ENCODE measurements around the gene GPR108.
A peak's percentile ranks its signal among the peaks of the same experiment; 100 is the strongest.
"Not testable (repeated sequence)": the region's sequence is repeated elsewhere in the genome, so short reads cannot be mapped to it uniquely, and the experiment has no call there.

The GPR108 gene

DNA sequence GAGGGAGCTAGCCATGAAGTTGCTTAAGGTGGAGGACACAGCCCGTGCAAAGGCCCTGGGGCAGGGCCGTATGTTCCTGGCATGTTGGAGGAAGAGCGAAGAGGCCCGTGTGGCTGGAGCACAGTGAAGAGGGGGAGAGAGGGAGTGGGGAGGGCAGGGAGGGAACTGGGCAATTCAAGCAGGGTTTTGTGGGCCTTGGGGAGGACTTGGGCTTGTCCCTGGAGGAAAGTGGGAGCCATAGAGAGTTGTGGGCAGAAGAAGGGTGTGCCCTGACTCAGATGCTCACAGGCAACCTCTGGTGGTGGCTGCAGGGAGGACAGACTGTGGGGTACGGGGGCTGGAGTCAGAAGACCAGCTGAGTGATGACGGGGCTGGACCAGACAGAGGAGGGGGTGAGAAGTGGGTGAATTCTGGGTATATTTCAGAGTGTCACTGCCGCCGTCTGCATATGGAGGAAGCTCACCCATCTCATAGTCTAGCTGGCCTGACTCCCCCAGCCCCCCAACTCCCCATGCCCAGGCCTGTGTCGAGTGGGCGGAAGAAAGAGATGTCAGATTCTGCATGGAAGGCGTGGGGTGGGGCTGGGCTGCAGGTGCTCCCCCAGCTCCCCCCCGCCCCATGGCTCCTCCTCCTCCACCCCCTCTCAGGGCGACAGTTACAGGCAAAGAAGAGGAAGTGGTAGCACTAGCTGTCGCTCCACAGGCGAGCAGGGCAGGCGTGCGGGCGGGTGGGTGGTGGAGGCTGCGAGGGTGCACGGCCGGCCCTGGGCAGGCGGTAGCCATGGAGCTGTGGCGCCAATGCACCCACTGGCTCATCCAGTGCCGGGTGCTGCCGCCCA lies 34.9 kb upstream of the GPR108 start, which contains the start of gene VAV1:
TSS of gene VAV1 (plus strand) at position 681 of the 838 bp plus-strand sequence. CDS start at position 781, 100 bp downstream.
- H3K4me1 ChIP-seq (ENCODE audit: control insufficient read depth, insufficient read depth, low read length, poor library complexity, severe bottlenecking): peaks cover 20% of the 10 kb centered on the region
- peaks cover 17% of the 10 kb centered on the region for H3K36me3 ChIP-seq (ENCODE audit: control insufficient read depth, insufficient read depth, low read length)
- H3K27me3 ChIP-seq (replicated peaks; ENCODE audit: control insufficient read depth, insufficient read depth, low read length, poor library complexity, severe bottlenecking): no peaks in the 10 kb centered on the region
- DNase-seq: peak; percentile 74 to 76 (median 75)
- peak within 1 kb of the TSS; percentile 90 for H3K4me3 ChIP-seq (ENCODE audit: insufficient read depth, low read depth, low read length, poor library complexity, severe bottlenecking)
- peak within 1 kb of the TSS; percentile 85 for H3K27ac ChIP-seq (ENCODE audit: insufficient read depth, low read length, poor library complexity, severe bottlenecking)
- no peaks in the 10 kb centered on the region for H3K9me3 ChIP-seq (ENCODE audit: control insufficient read depth, low read length)

DNA sequence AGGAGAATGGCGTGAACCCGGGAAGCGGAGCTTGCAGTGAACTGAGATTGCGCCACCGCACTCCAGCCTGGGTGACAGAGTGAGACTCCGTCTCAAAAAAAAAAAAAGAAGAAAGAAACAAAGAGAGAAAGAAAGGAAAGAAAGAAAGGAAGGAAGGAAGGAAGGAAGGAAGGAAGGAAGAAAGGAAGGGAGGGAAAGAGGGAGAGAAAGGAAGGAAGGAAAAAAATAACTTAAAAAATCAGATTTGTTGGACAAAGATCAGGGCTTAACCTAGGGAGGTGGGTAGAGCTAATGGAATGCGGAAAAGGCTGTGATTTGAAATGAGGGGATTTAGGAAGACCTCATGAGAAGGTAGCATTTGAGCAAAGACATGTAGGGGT lies 34.3 kb upstream of the GPR108 start:
- DNase-seq; H3K4me3 ChIP-seq (ENCODE audit: insufficient read depth, low read depth, low read length, poor library complexity, severe bottlenecking); H3K27me3 ChIP-seq (replicated peaks; ENCODE audit: control insufficient read depth, insufficient read depth, low read length, poor library complexity, severe bottlenecking); H3K9me3 ChIP-seq (ENCODE audit: control insufficient read depth, low read length): not testable (repeated sequence)
- Histone ChIP-seq H3K4me1 (ENCODE audit: control insufficient read depth, insufficient read depth, low read length, poor library complexity, severe bottlenecking) (peaks cover 26% of the 10 kb centered on the region), H3K27ac (ENCODE audit: insufficient read depth, low read length, poor library complexity, severe bottlenecking) (peak overlapping the region; percentile 85), H3K36me3 (ENCODE audit: control insufficient read depth, insufficient read depth, low read length) (peaks cover 12% of the 10 kb centered on the region)

DNA sequence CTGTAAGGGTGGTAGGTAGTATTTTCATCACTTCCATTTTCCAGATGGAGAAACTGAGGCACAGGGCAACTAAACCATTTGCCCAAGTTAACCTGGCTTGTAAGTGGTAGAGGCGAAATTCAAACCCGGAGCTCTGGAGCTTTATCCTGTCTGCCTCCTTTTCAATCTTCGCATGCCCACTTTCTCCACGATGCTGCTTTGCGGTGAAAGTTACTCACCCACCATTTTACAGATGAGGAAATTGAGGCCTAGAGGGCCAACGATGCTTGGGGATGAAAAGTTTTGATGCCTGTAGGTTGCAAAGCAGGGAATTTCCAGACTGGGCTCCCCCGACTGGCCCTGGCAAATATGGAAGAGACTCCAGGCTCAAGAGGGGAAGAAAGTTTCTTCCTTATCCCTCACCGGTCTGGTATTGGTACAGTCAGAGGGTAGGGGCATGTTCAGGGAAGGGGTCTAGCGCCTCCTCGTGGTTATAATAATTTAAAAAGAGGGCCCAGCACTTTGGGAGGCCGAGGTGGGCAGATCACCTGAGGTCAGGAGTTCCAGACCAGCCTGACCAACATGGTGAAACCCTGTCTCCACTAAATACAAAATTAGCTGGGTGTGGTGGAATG lies 31.7 kb upstream of the GPR108 start:
- Histone ChIP-seq H3K4me1 (ENCODE audit: control insufficient read depth, insufficient read depth, low read length, poor library complexity, severe bottlenecking) (peaks cover 37% of the 10 kb centered on the region), H3K27me3 (replicated peaks; ENCODE audit: control insufficient read depth, insufficient read depth, low read length, poor library complexity, severe bottlenecking) (no peaks in the 10 kb centered on the region), H3K27ac (ENCODE audit: insufficient read depth, low read length, poor library complexity, severe bottlenecking) (peak overlapping the region; percentile 93), H3K9me3 (ENCODE audit: control insufficient read depth, low read length) (no peaks in the 10 kb centered on the region), H3K4me3 (ENCODE audit: insufficient read depth, low read depth, low read length, poor library complexity, severe bottlenecking) (no peak overlapping the region), H3K36me3 (ENCODE audit: control insufficient read depth, insufficient read depth, low read length) (no peaks in the 10 kb centered on the region)
- no peak for DNase-seq

DNA sequence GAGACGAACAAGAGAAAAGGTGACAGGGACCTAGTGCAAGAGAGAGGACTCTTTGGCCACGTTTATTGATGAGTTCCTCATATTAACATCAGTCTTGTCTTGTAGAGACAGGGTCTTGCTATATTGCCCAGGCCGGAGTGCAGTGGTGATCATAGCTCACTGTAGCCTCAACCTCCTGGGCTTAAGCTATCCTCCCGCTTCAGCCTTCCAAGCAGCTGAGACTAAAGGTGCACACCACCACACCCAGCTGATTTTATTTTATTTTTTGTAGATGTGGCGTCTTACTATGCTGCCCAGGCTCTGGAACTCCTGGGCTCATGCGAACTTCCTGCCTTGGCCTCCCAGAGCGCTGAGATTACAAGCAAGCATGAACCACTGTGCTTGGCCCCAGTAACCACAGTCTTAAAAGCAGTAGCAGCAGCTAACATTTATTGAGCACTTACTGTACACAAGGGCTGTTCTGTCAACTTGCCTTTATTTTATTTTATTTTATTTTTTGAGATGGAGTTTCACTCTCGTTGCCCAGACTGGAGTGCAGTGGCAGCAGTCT lies 30.9 kb upstream of the GPR108 start:
- peaks cover 36% of the 10 kb centered on the region for H3K4me1 ChIP-seq (ENCODE audit: control insufficient read depth, insufficient read depth, low read length, poor library complexity, severe bottlenecking)
- peak in 1 of 3 donors; percentile 23 for DNase-seq
- no peak overlapping the region for H3K4me3 ChIP-seq (ENCODE audit: insufficient read depth, low read depth, low read length, poor library complexity, severe bottlenecking)

DNA sequence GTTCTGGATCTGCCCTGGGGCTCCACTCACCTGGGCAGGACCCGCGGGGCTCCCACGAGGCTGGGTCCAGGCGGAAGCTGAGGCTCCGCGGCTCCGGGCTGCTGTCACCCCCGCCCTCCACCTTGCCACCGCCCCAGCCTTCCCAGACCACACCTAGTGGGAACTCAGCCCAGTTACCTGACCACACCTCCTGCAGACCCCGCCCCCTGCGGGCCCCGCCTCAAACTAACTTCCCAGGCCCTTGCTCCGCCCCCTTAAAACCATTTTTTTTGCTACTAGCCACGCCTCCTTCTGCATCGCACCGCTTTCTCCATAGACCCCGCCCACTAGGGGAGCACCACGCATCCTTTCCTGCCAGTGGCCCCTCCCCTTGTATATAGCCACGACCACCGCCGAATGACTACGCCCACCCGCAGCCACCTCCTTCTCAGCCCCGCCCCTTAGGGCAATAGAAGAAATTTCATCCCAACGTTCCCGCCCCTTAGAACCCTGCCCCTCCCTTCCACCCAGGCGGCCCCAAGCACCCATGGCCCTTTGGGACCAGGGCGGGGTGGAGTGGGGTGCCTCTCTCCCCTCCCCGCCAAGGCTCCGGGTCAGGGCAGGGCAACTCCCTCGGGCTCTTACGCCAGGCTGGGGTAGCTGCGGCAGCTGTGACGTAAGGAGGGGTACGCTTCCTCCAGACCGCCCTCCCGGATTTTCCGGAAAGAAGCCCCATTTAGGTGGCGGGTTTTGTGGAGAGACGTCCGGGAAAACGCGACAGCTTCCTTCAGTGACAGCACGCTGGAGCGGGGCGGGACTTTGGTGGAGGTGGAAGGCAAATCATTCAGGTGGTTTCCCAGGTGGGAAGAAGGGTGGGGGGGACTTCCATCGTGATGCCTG lies 30.2 kb upstream of the GPR108 start, which contains the start of gene SH2D3A:
TSS of gene SH2D3A (minus strand) at position 79 of the 879 bp plus-strand sequence. CDS start 3,687 bp downstream, outside the sequence.
- peaks cover 34% of the 10 kb centered on the region for H3K4me1 ChIP-seq (ENCODE audit: control insufficient read depth, insufficient read depth, low read length, poor library complexity, severe bottlenecking)
- H3K27ac ChIP-seq (ENCODE audit: insufficient read depth, low read length, poor library complexity, severe bottlenecking): peak within 1 kb of the TSS; percentile 93
- DNase-seq: peak; percentile 94 to 96 (median 94)
- no peaks in the 10 kb centered on the region for H3K9me3 ChIP-seq (ENCODE audit: control insufficient read depth, low read length)
- peak within 1 kb of the TSS; percentile 67 for H3K4me3 ChIP-seq (ENCODE audit: insufficient read depth, low read depth, low read length, poor library complexity, severe bottlenecking)
- peaks cover 10% of the 10 kb centered on the region for H3K36me3 ChIP-seq (ENCODE audit: control insufficient read depth, insufficient read depth, low read length)
- no peaks in the 10 kb centered on the region for H3K27me3 ChIP-seq (replicated peaks; ENCODE audit: control insufficient read depth, insufficient read depth, low read length, poor library complexity, severe bottlenecking)

More for the DNA sequence above, 30.9 kb upstream of the GPR108 start:
- H3K27ac ChIP-seq (ENCODE audit: insufficient read depth, low read length, poor library complexity, severe bottlenecking): peak overlapping the region; percentile 93
- H3K9me3 ChIP-seq (ENCODE audit: control insufficient read depth, low read length): no peaks in the 10 kb centered on the region
- H3K27me3 ChIP-seq (replicated peaks; ENCODE audit: control insufficient read depth, insufficient read depth, low read length, poor library complexity, severe bottlenecking): no peaks in the 10 kb centered on the region
- H3K36me3 ChIP-seq (ENCODE audit: control insufficient read depth, insufficient read depth, low read length): peaks cover 3% of the 10 kb centered on the region

DNA sequence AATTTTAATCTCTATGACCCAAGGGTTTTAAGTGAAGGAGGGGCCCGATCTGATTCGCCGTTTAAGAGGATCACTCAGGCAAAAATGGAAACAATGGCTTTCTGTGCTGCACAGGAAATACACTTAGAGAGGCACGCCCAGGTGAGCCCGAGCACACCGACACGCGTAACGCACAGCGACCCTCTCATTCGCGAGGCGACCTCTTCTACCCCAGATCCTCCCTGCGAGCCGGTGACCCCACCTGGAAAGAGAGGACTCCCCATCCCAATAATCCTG lies 29.6 kb upstream of the GPR108 start:
- Histone ChIP-seq H3K36me3 (ENCODE audit: control insufficient read depth, insufficient read depth, low read length) (peaks cover 12% of the 10 kb centered on the region), H3K4me1 (ENCODE audit: control insufficient read depth, insufficient read depth, low read length, poor library complexity, severe bottlenecking) (peaks cover 34% of the 10 kb centered on the region), H3K4me3 (ENCODE audit: insufficient read depth, low read depth, low read length, poor library complexity, severe bottlenecking) (peak overlapping the region; percentile 67), H3K9me3 (ENCODE audit: control insufficient read depth, low read length) (no peaks in the 10 kb centered on the region), H3K27me3 (replicated peaks; ENCODE audit: control insufficient read depth, insufficient read depth, low read length, poor library complexity, severe bottlenecking) (no peaks in the 10 kb centered on the region), H3K27ac (ENCODE audit: insufficient read depth, low read length, poor library complexity, severe bottlenecking) (peak overlapping the region; percentile 93)
- no peak for DNase-seq

DNA sequence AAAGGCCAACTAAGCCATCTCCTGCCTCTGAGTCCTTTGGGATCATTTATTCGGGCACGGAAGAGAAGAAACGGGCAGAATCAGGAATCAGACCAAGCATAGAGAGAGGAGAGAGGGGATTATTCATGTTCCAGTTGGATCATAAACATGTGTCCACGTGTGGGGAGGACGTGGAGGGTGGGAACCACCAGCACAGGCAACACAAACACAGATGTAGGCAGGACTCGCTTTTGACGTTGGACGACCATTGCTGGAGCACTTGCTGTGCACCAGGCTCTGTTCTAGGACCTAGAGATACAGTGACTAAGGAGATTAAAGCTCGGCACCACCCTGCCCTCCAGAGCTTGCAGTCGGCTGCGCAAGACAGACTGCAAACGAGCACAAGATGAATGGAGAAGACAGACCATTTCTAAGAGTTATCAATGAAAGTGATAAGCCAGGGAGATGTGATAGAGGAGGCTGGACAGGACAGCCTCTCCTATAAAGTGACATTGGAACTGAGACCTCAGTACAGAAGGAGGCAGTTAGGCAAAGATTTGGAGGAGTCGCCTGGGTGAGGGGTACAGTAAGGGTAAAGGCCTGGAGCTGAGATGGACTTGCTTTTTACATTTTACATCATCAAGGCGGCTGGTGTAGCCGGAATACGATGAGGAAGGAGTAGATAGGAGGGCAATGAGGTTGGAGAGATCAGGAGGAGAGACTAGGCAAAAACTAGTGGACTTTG lies 29.1 kb upstream of the GPR108 start:
- H3K27ac ChIP-seq (ENCODE audit: insufficient read depth, low read length, poor library complexity, severe bottlenecking): peak overlapping the region; percentile 93

DNA sequence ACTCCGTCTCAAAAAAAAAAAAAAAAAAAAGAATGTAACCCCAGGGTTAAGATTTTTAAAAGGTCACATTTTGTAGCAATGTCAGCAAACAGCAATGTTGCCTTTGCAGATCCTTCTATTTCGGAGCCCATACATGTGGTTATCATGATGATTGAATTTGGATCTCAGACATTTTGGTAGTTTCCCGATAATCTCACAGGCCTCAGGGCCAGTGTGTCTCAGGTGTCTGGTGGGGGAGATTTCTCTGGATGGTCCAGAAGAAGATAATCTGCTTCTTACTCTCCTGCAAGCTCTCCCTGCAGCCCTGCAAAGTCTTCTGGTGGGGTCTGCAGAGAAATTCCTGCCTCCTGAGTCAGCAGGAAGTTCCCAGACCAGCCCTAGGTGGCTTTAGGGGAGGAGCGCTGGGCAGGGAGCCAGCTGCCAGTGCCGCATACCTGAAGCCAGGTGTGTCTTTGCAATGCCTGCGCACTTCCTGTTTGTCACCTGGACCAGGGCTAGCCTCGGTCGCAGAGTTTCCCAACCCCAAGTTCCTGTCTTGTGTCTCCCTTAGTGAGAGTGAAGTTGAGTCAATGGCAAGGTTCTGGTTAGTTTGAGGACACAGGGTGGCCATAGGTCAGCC lies 28.5 kb upstream of the GPR108 start:
- peak in 1 of 3 donors; percentile 15 for DNase-seq
- Histone ChIP-seq H3K27ac (ENCODE audit: insufficient read depth, low read length, poor library complexity, severe bottlenecking) (peak overlapping the region; percentile 93), H3K4me3 (ENCODE audit: insufficient read depth, low read depth, low read length, poor library complexity, severe bottlenecking) (peak overlapping the region; percentile 67)

More for the DNA sequence above, 29.1 kb upstream of the GPR108 start:
- Histone ChIP-seq H3K27me3 (replicated peaks; ENCODE audit: control insufficient read depth, insufficient read depth, low read length, poor library complexity, severe bottlenecking) (no peaks in the 10 kb centered on the region), H3K4me3 (ENCODE audit: insufficient read depth, low read depth, low read length, poor library complexity, severe bottlenecking) (peak overlapping the region; percentile 67), H3K36me3 (ENCODE audit: control insufficient read depth, insufficient read depth, low read length) (peaks cover 13% of the 10 kb centered on the region), H3K4me1 (ENCODE audit: control insufficient read depth, insufficient read depth, low read length, poor library complexity, severe bottlenecking) (peaks cover 34% of the 10 kb centered on the region), H3K9me3 (ENCODE audit: control insufficient read depth, low read length) (no peaks in the 10 kb centered on the region)
- no peak for DNase-seq

More for the DNA sequence above, 28.5 kb upstream of the GPR108 start:
- peaks cover 34% of the 10 kb centered on the region for H3K4me1 ChIP-seq (ENCODE audit: control insufficient read depth, insufficient read depth, low read length, poor library complexity, severe bottlenecking)
- H3K36me3 ChIP-seq (ENCODE audit: control insufficient read depth, insufficient read depth, low read length): peaks cover 20% of the 10 kb centered on the region
- no peaks in the 10 kb centered on the region for H3K27me3 ChIP-seq (replicated peaks; ENCODE audit: control insufficient read depth, insufficient read depth, low read length, poor library complexity, severe bottlenecking)
- H3K9me3 ChIP-seq (ENCODE audit: control insufficient read depth, low read length): no peaks in the 10 kb centered on the region

Data from effector memory CD4-positive, alpha-beta T cell (primary cell).